ENCODE data around the gene ADAMTS16. TPM values are rescaled to one million over a fixed set of nuclear protein-coding genes. Genes with fewer than 3 reads are reported as not detected.

ADAMTS16 gene
- total and polyA plus RNA-seq, 2 donors (not counting 3 experiments of a cell fraction or from before 2014, with no cell fraction given) = not detected

- Histone ChIP-seq H3K4me3 (replicated peaks in 1 of 3; ENCODE audit: insufficient read depth in 1 of 3, low read depth in 1 of 3, low read length in 3 of 3) (no peak overlapping the region), H3K79me2 (ENCODE audit: control insufficient read depth, insufficient read depth, low read length) (no peaks in the 10 kb centered on the region), H3K9me1 (replicated peaks; ENCODE audit: control insufficient read depth, extremely low read depth, insufficient read depth, low read length) (no peaks in the 10 kb centered on the region), H3K4me1 (ENCODE audit: control insufficient read depth, extremely low read depth, insufficient read depth, low read length) (no peaks in the 10 kb centered on the region), H3K9me3 (replicated peaks; ENCODE audit: control insufficient read depth, insufficient read depth, low read length) (no peaks in the 10 kb centered on the region), H3K36me3 (ENCODE audit: control insufficient read depth in 2 of 2, extremely low read depth in 1 of 2, insufficient read depth in 2 of 2, low read length in 2 of 2) (no peaks in the 10 kb centered on the region), H2AFZ (ENCODE audit: low read depth, low read length) (no peak overlapping the region), H3K27ac (ENCODE audit: insufficient read depth, low read depth, low read length) (no peak overlapping the region), H3K9ac (replicated peaks; ENCODE audit: extremely low read depth, insufficient read depth, low read length) (no peak overlapping the region), H3K27me3 (ENCODE audit: control insufficient read depth in 2 of 2, insufficient read depth in 2 of 2, low read length in 2 of 2) (no peaks in the 10 kb centered on the region), H4K20me1 (replicated peaks; ENCODE audit: control insufficient read depth, extremely low read depth, insufficient read depth, low read length) (no peaks in the 10 kb centered on the region), H3K4me2 (ENCODE audit: insufficient read depth, low read length) (no peak overlapping the region)
- DNase-seq (ENCODE audit: low read depth, low spot score) (no peak), FAIRE-seq (no peak)
- ChIA-PET POLR2A (no interaction called here), CTCF (no interaction called here)
- dilution Hi-C loops (cut with MboI; ENCODE audit: extremely low pct_ligation_motif_present, low sequenced_read_pairs) (no loop called here), intact Hi-C loops (cut with micrococcal nuclease) (no loop called here)
- TF ChIP-seq JUN (IDR thresholded peaks at IDR 0.05; ENCODE audit: borderline replicate concordance, insufficient read depth, insufficient read length, low read depth) = no peak
- TF ChIP-seq MAX (IDR thresholded peaks at IDR 0.05; ENCODE audit: insufficient read depth, insufficient read length) = no peak
- TF ChIP-seq GATA2 (IDR thresholded peaks at IDR 0.05; ENCODE audit: insufficient read depth, insufficient read length, low read depth, low read length) = no peak
- no peak for TF ChIP-seq CTCF (IDR thresholded peaks at IDR 0.05; ENCODE audit: extremely low read depth in 1 of 2, insufficient read depth in 1 of 2, low read depth in 1 of 2, low read length in 2 of 2)
- no peak for TF ChIP-seq EZH2 (IDR thresholded peaks at IDR 0.05; ENCODE audit: borderline replicate concordance, low read depth, low read length, severe bottlenecking)
- TF ChIP-seq MYC (IDR thresholded peaks at IDR 0.05; ENCODE audit: low read depth, low read length) = no peak
- BruUV-seq (replicated peaks) = no TSS peak
Measured at GRCh38 chr5:5317976-5318375, 177.8 kb downstream of the ADAMTS16 start.

All from endothelial cell of umbilical vein (primary cell).